ENCODE measurements around the gene DECR2. TPM values are rescaled to one million over a fixed set of nuclear protein-coding genes. Genes with fewer than 3 reads are reported as not detected.
"Not testable (repeated sequence)": the region's sequence is repeated elsewhere in the genome, so short reads cannot be mapped to it uniquely, and the experiment has no call there.

The DECR2 gene
- total and polyA plus RNA-seq, 2 experiments from 2014 or later, result 50.0 to 51.5 TPM

DNA sequence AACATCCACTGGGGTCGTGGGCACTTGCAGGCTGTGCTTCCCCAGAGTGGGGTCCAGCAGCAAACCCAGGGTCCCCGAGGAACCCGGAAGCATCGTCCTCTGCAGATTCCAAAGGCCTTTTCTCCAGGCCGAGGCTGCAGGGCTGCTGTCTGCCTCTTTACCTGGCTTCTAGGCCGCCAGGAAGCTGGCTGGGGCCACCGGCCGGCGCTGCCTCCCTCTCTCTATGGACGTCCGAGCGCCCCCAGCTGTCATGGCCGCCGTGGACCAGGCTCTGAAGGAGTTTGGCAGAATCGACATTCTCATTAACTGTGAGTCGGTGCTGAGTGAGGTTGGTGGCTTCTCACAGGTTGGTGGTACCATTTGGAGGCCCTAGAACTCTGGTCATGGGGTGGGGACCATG, 5.6 kb downstream of the DECR2 start:
- DNase-seq (ENCODE audit: low read depth in 1 of 2, low spot score in 1 of 2), result no peak
- Histone ChIP-seq H3K4me1 (ENCODE audit: low read depth) (no peaks in the 10 kb centered on the region), H3K36me3 (no peaks in the 10 kb centered on the region), H3K27me3 (no peaks in the 10 kb centered on the region), H3K4me3 (no peak overlapping the region), H3K27ac (no peak overlapping the region), H3K9me3 (ENCODE audit: low read depth) (no peaks in the 10 kb centered on the region)
- TF ChIP-seq CTCF (IDR thresholded peaks at IDR 0.05; ENCODE audit: low read depth, low read length), result no peak

DNA sequence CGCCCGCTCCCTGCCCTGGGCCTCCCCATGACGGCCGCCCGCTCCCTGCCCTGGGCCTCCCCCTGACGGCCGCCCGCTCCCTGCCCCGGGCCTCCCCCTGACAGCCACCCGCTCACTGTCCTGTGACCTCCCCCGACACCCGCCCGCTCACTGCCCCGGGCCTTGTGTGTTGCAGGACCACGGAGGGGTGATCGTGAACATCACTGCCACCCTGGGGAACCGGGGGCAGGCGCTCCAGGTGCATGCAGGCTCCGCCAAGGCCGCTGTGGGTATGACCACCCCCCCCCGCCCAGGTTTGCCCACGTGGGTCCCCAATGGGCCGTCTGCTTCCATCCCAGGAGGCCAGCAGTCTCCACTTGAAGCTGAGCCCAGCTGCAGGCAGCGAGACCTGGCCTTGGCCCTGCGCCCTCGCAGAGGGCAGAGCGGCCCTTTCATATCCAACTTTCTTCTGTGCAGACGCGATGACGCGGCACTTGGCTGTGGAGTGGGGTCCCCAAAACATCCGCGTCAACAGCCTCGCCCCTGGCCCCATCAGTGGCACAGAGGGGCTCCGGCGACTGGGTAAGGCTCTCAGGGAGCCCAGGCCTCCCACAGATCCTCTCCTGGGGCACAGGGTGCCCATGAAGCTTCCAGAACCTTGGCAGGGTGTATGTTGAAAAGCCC, 9.0 kb downstream of the DECR2 start:
- TF ChIP-seq CTCF (IDR thresholded peaks at IDR 0.05; ENCODE audit: low read depth, low read length), result no peak
- Histone ChIP-seq H3K9me3 (ENCODE audit: low read depth) (no peaks in the 10 kb centered on the region), H3K4me1 (ENCODE audit: low read depth) (no peaks in the 10 kb centered on the region), H3K36me3 (no peaks in the 10 kb centered on the region), H3K27me3 (no peaks in the 10 kb centered on the region), H3K4me3 (no peak overlapping the region), H3K27ac (no peak overlapping the region)
- DNase-seq (ENCODE audit: low read depth in 1 of 2, low spot score in 1 of 2), result no peak

DNA sequence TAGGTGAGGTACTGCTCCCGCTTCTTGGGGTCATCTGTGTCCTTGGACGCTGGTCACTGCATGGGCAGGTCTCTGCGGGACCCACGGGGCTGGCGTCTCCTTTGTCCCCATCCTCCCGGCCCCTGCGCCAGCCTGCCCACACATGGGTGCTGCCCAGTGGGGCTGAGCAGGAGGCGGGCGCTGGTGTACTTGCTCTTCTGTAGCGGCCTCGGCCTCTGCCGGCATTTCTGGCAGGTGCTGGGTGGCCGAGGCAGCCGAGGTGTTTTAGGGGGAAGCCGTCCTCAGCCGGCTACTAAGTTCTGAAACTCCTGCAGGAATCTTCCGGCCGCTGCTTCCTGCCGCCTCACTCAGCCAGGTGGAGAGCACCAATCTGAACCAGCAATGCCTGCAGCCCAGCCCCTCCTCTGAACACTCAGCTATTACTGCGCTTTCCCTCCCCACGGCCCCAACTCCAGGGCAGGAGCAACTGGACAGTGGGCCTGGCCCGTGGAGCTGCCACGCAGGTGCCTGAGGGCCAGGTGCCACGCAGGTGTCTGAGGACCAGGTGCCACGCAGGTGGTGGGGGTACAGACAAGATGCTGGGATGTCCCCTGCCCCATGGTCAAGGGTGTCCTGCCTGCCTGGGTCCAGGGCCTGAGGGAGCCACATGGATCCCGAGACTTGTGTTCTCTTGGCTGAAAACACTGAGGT, 10.0 kb downstream of the DECR2 start:
- Histone ChIP-seq H3K36me3 (no peaks in the 10 kb centered on the region), H3K4me1 (ENCODE audit: low read depth) (no peaks in the 10 kb centered on the region), H3K9me3 (ENCODE audit: low read depth) (no peaks in the 10 kb centered on the region), H3K4me3 (no peak overlapping the region), H3K27ac (no peak overlapping the region), H3K27me3 (no peaks in the 10 kb centered on the region)
- no peak for TF ChIP-seq CTCF (IDR thresholded peaks at IDR 0.05; ENCODE audit: low read depth, low read length)
- no peak for DNase-seq (ENCODE audit: low read depth in 1 of 2, low spot score in 1 of 2)

DNA sequence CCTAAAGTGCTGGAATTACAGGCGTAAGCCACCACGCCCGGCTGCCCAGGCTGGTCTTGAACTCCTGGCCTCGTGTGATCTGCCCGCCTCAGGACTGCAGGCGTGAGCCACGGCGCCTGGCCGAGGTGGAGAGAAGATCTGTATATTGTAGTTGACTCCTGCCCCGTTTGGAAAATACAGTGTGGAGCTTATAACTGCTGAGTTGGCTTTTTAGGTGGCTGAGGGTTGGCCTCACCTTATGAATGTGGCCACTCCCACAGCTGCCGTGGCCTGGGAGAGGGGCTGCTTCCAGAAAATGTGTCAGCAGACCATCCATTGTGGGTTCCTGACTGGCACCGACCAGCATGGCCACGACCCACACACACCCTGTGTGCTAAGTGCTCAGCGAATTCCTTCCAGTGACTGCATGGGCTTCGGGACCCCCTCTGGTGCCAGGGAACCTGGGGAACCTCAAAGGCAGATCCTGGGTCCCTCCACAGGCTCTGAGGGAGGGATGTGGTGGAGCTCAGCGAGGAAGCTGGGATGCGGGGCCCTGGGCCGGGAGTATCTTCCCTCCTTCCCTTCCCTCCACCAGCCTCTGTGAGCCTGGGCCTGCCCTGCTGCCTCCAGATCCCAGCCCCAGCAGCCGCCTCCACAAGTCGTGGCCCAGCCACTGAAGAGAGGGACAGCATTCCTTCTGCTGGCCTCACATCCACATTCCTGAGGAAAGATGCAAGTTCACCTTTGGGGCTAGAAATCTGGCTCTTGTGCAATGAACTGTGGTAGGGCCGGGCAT, 12.9 kb downstream of the DECR2 start:
- no peak for TF ChIP-seq CTCF (IDR thresholded peaks at IDR 0.05; ENCODE audit: low read depth, low read length)
- Histone ChIP-seq H3K27me3 (no peaks in the 10 kb centered on the region), H3K36me3 (no peaks in the 10 kb centered on the region), H3K4me3 (no peak overlapping the region), H3K9me3 (ENCODE audit: low read depth) (no peaks in the 10 kb centered on the region), H3K4me1 (ENCODE audit: low read depth) (no peaks in the 10 kb centered on the region), H3K27ac (no peak overlapping the region)
- DNase-seq (ENCODE audit: low read depth in 1 of 2, low spot score in 1 of 2), result no peak

DNA sequence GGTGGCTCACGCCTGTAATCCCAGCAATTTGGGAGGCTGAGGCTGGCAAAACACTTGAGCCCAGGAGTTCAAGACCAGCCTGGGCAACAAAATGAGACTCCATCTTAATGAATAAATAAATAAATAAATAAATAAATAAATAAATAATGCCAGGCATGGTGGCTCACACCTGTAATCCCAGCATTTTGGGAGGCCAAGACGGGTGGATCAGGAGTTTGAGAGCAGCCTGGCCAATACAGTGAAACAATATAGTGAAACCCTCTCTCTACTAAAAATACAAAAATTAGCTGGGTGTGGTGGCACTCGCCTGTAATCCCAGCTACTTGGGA, 13.4 kb downstream of the DECR2 start:
- H3K27ac ChIP-seq; H3K4me1 ChIP-seq (ENCODE audit: low read depth); H3K4me3 ChIP-seq; H3K36me3 ChIP-seq; H3K27me3 ChIP-seq; DNase-seq (ENCODE audit: low read depth in 1 of 2, low spot score in 1 of 2); H3K9me3 ChIP-seq (ENCODE audit: low read depth): not testable (repeated sequence)

GRCh38 chr16:422179-422578, 20.5 kb downstream of the DECR2 start:
- H3K27ac ChIP-seq, result not testable (repeated sequence)
- H3K27me3 ChIP-seq, result peaks cover 22% of the 10 kb centered on the region

More at GRCh38 chr16:422179-422578, 20.5 kb downstream of the DECR2 start:
- H3K36me3 ChIP-seq; DNase-seq (ENCODE audit: low read depth in 1 of 2, low spot score in 1 of 2); H3K4me1 ChIP-seq (ENCODE audit: low read depth); H3K9me3 ChIP-seq (ENCODE audit: low read depth); H3K4me3 ChIP-seq: not testable (repeated sequence)
